Stimulated activated CD4-positive, alpha-beta T cell treated with anti-CD3 and anti-CD28 coated beads, Interleukin-1b, Interleukin-23, amount 100 ng/mL, for 24 hours (primary cell): ENCODE data around the gene PRODH.
"Not testable (repeated sequence)": the region's sequence is repeated elsewhere in the genome, so short reads cannot be mapped to it uniquely, and the experiment has no call there.

Source experiments
- DNase-seq, 4 experiments: peaks; one replicate each; pipeline ENCODE4 v3.0.0-alpha.2; 2020; ENCODE audit warnings: low read depth in 4 of 4, low spot score in 1 of 4

PRODH gene

GRCh38 chr22:18968011-18968749 is 32.1 kb upstream of the PRODH start:
- DNase-seq = no peak

GRCh38 chr22:18967391-18968010 is 31.4 kb upstream of the PRODH start:
- DNase-seq = not testable (repeated sequence)

GRCh38 chr22:18966748-18967147 is 30.7 kb upstream of the PRODH start:
- DNase-seq = no peak

- DNase-seq = no peak
These were observed 29.7 kb upstream of the PRODH start for GRCh38 chr22:18965526-18966421.

GRCh38 chr22:18964501-18965265 is 28.6 kb upstream of the PRODH start:
- not testable (repeated sequence) for DNase-seq

GRCh38 chr22:18964051-18964450 is 28.0 kb upstream of the PRODH start:
- not testable (repeated sequence) for DNase-seq

- DNase-seq = no peak
These were observed 26.2 kb upstream of the PRODH start for GRCh38 chr22:18962308-18962635.

- not testable (repeated sequence) for DNase-seq
These were observed 25.7 kb upstream of the PRODH start for GRCh38 chr22:18961632-18962307.

GRCh38 chr22:18961201-18961600 is 25.1 kb upstream of the PRODH start:
- not testable (repeated sequence) for DNase-seq

GRCh38 chr22:18960166-18960820 is 24.2 kb upstream of the PRODH start:
- DNase-seq = not testable (repeated sequence)

- not testable (repeated sequence) for DNase-seq
These were observed 23.6 kb upstream of the PRODH start for GRCh38 chr22:18959741-18960140.

GRCh38 chr22:18959266-18959665 is 23.2 kb upstream of the PRODH start:
- not testable (repeated sequence) for DNase-seq

GRCh38 chr22:18958738-18959137 is 22.6 kb upstream of the PRODH start:
- not testable (repeated sequence) for DNase-seq

- DNase-seq = not testable (repeated sequence)
These were observed 22.2 kb upstream of the PRODH start for GRCh38 chr22:18958321-18958705.

GRCh38 chr22:18957621-18958320 is 21.7 kb upstream of the PRODH start:
- DNase-seq = not testable (repeated sequence)

GRCh38 chr22:18956956-18957355 is 20.9 kb upstream of the PRODH start:
- DNase-seq = not testable (repeated sequence)

GRCh38 chr22:18956121-18956895 is 20.2 kb upstream of the PRODH start:
- not testable (repeated sequence) for DNase-seq

- DNase-seq = no peak
These were observed 19.6 kb upstream of the PRODH start for GRCh38 chr22:18955696-18956095.
